Measurements from ENCODE around the gene OR2AJ1.

DNA sequence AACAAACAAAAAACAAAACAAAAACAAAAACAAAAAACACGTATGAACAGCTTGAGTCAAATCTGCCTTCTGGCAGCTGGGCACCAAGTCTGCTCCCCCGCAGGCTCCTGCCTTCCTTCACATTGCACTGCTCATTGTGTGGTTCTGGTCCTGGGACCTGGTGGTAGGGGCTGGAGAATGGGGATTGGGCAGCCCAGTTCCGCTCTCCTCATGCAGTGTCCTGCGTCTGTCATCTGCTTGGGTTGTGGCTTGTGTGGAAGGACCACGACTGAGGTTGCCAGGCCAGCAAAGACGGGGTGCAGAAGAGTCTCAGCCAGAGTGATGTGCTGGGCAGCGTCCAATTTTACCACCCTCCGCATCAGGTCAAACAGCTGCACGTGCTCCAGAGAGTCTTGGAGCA is 11.1 kb downstream of the OR2AJ1 start:
- TF ChIP-seq, protein P1, sequence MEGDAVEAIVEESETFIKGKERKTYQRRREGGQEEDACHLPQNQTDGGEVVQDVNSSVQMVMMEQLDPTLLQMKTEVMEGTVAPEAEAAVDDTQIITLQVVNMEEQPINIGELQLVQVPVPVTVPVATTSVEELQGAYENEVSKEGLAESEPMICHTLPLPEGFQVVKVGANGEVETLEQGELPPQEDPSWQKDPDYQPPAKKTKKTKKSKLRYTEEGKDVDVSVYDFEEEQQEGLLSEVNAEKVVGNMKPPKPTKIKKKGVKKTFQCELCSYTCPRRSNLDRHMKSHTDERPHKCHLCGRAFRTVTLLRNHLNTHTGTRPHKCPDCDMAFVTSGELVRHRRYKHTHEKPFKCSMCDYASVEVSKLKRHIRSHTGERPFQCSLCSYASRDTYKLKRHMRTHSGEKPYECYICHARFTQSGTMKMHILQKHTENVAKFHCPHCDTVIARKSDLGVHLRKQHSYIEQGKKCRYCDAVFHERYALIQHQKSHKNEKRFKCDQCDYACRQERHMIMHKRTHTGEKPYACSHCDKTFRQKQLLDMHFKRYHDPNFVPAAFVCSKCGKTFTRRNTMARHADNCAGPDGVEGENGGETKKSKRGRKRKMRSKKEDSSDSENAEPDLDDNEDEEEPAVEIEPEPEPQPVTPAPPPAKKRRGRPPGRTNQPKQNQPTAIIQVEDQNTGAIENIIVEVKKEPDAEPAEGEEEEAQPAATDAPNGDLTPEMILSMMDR (IDR thresholded peaks at IDR 0.05) = no peak
- no peak for TF ChIP-seq EZH2 (IDR thresholded peaks at IDR 0.05; ENCODE audit: borderline replicate concordance, insufficient read depth, low read depth, low read length, poor library complexity, severe bottlenecking)
